Stimulated activated naive CD8-positive, alpha-beta T cell treated with anti-CD3 and anti-CD28 coated beads, Interleukin-15, amount 100 ng/mL, for 72 hours (primary cell): ENCODE results near the gene EEPD1.

ENCODE experiments used
- ATAC-seq: fragments of 150-1000 bp; cut with Tn5 transposase; 2 replicates; pipeline ENCODE4 v1.10.0; 2021; ENCODE audit warnings: mild to moderate bottlenecking, moderate library complexity
- DNase-seq, 2 donors: peaks; one replicate each; pipeline ENCODE4 v3.0.0; 2021 to 2022
- H3K27ac Mint-ChIP-seq, 2 donors: one replicate each; pipeline ENCODE4 v1.8.0; 2022; ENCODE audit warnings: mild to moderate bottlenecking in 2 of 2, mixed read lengths in 2 of 2, moderate library complexity in 2 of 2
- H3K27me3 Mint-ChIP-seq: one replicate; pipeline ENCODE4 v1.8.0; 2022; ENCODE audit warnings: mixed read lengths
- H3K4me1 Mint-ChIP-seq: one replicate; pipeline ENCODE4 v1.8.0; 2022; ENCODE audit warnings: mild to moderate bottlenecking, mixed read lengths
- H3K4me3 Mint-ChIP-seq, 2 donors: one replicate each; pipeline ENCODE4 v1.8.0; 2022; ENCODE audit warnings: mild to moderate bottlenecking in 2 of 2, mixed read lengths in 2 of 2, moderate library complexity in 1 of 2
- H3K9me3 Mint-ChIP-seq, 2 donors: one replicate each; pipeline ENCODE4 v1.8.0; 2022; ENCODE audit warnings: mixed read lengths in 2 of 2

Gene EEPD1

DNA sequence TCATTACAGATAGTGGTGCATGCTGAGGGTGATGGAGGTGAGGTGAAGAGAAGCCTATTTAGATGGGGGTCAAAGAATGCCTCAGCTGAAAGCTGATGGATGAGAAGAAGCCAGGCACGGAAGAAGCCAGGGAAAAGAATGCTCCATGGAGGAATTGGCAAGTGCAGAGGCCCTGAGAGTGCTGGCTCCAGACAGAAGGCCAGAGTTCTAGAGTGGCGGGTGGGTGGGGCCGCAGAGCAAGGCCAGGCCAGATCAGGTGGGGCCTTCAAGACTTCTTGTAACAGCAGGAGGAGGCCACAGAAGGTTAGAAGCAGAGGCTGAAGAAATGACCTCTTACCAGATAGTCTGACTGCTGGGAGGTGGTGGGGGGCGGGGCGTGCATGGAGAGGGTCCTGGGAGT, 7.3 kb downstream of the EEPD1 start:
- DNase-seq: no peak
- Mint-ChIP-seq H3K27ac (no peak overlapping the region), H3K4me1 (peaks cover 8% of the 10 kb centered on the region), H3K27me3 (no peaks in the 10 kb centered on the region), H3K4me3 (no peak overlapping the region), H3K9me3 (no peaks in the 10 kb centered on the region)
- ATAC-seq: no peak

DNA sequence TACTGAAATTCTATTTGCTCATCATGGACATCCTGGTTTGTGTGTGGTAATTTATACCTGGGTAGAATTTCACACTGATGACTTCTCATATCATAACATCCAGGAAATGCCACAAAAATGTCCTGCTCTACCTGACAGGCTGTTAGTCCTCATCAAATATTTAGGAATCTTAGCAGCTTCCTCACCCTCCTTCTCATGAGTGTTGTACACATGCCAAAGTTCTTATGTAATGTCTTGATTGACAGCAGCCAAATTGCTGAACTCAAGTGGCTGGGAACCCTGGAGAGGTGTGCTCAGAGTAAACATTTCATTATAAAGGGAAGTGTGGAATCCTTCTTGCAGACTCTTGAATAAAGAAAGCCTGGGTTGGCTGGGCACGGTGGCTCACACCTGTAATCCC, 8.9 kb downstream of the EEPD1 start:
- Mint-ChIP-seq H3K9me3 (no peaks in the 10 kb centered on the region), H3K27me3 (no peaks in the 10 kb centered on the region), H3K4me1 (no peaks in the 10 kb centered on the region), H3K4me3 (no peak overlapping the region), H3K27ac (no peak overlapping the region)
- DNase-seq (no peak), ATAC-seq (no peak)

DNA sequence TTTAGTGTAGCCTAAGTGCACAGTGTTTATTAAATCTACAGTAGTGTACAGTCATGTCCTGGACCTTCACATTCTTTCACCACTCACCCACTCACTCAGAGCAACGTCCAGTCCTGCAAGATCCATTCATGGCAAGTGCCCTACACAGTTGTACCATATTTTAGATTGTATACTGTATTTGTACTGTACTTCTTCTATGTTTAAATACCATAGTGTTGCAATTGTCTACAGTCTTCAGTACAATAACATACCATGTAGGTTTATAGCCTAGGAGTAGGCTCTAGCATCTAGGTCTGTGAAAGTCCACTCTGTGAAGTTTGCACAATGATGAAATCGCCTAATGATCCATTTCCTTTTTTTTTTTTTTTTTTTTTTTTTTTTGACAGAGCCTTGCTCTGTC, 12.0 kb downstream of the EEPD1 start:
- Mint-ChIP-seq H3K27ac (no peak overlapping the region), H3K4me1 (no peaks in the 10 kb centered on the region), H3K9me3 (no peaks in the 10 kb centered on the region), H3K4me3 (no peak overlapping the region), H3K27me3 (no peaks in the 10 kb centered on the region)
- no peak for ATAC-seq
- no peak for DNase-seq

DNA sequence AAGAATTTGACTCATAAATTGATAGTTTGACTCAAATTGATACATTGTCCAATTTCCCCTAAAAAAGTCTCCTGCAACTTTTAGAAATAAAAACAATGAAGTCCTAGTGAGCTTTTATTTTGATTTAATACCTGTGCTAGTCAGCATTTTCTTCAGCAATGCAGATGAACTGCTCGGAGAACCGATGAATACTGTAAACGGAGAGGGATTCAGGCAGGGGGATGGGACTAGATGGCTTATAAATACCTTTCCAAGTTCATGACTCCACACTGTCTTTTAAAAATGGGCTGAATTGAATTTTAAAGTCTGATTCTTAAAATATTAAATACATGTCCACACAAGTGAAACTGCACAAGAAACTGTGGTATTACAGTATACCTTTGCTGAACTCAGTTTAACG, 12.7 kb downstream of the EEPD1 start:
- no peaks in the 10 kb centered on the region for H3K4me1 Mint-ChIP-seq
- ATAC-seq (no peak), DNase-seq (no peak)
- H3K27me3 Mint-ChIP-seq: no peaks in the 10 kb centered on the region
- no peak overlapping the region for H3K27ac Mint-ChIP-seq
- H3K4me3 Mint-ChIP-seq: no peak overlapping the region
- no peaks in the 10 kb centered on the region for H3K9me3 Mint-ChIP-seq

DNA sequence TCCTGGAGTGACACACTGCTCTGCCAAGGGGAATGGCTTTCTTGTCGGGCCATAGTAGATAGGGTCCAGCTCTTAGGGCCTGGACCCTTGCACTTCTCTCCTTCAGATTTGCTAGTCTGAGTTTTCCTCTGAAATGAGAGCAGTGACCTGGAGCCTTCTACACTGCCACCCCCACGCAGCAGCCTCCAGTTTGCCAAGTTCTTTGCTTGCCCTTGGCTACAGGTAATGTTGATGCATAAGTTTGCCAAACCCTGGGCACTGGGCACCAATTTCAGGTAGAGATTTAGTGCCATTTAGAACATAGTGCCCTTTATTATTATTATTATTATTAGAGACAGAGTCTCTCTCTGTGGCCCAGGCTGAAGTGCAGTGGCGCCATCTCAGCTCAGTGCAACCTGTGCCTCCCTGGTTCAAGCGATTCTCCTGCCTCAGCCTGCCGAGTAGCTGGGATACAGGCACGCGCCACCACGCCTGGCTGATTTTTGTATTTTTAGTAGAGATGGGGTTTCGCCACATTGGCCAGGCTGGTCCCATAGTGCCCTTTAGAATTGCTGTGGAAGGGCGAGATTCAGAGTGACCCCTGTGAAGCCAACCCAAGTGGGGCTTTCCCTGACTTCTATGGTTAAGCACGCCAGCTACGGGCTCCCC, 14.5 kb downstream of the EEPD1 start:
- no peaks in the 10 kb centered on the region for H3K4me1 Mint-ChIP-seq
- ATAC-seq: no peak
- H3K27ac Mint-ChIP-seq: no peak overlapping the region
- no peak for DNase-seq
- no peaks in the 10 kb centered on the region for H3K27me3 Mint-ChIP-seq
- no peaks in the 10 kb centered on the region for H3K9me3 Mint-ChIP-seq
- H3K4me3 Mint-ChIP-seq: no peak overlapping the region

DNA sequence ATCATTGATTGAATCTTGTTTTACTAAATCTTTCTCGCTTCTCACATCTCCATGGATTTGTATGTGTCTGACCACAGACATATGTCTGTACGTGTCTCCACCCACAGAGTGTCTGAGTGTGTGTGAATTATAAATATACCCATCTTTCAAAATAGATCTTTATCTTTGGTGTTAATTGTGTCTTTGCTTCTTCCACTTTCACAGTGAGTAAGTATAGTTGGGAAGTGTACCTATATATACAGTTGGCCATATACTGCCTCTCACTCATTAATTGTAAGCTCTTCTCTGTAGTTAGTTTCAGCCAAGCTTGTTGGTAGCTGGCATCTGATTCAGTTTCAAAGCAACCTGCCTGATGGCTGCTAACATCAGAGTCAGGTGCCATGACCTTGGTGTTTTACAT, 18.4 kb downstream of the EEPD1 start:
- no peak overlapping the region for H3K4me3 Mint-ChIP-seq
- DNase-seq (no peak), ATAC-seq (peak; percentile 53)
- H3K4me1 Mint-ChIP-seq: no peaks in the 10 kb centered on the region
- no peak overlapping the region for H3K27ac Mint-ChIP-seq
- no peaks in the 10 kb centered on the region for H3K9me3 Mint-ChIP-seq
- no peaks in the 10 kb centered on the region for H3K27me3 Mint-ChIP-seq

DNA sequence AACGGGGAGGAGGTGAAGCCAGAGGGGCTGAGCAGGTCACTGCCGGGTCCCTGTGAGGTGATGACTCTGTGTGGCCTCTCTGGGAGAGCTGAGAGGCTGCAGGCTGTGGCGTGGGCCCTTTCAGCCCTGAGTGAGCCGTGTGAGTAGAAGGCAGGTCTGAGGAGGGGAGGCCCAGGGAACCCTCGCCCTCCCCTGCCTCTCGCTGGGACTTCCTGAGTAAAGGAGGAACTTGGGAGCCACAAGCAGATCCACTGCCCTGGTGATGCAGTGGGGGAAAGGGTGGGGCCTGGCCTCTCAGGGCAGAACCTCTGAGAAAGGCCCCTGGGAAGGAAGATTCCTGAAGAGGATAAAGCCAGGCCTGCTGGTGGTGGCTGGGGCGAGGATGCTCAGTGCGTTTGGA, 22.8 kb downstream of the EEPD1 start:
- Mint-ChIP-seq H3K9me3 (no peaks in the 10 kb centered on the region), H3K4me3 (no peak overlapping the region), H3K4me1 (no peaks in the 10 kb centered on the region), H3K27me3 (no peaks in the 10 kb centered on the region), H3K27ac (no peak overlapping the region)
- ATAC-seq (no peak), DNase-seq (no peak)

DNA sequence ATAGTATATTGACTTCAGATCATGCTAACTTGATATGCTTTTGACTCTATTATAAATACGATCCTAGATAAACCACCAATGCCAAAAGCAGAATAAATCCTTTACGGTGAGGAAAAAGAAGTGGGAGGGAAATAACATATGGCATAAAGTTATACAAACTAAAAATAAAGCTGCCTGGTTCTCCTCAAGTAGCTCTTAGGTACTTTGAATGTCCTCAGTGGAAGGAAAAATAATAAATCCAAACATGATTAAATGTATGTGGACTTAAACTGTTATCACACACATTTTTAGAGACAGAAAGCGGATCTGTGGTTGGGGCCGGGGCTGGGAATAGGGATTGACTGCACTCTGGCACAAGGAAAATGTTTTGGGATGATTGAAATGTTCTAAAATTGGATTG, 23.6 kb downstream of the EEPD1 start:
- Mint-ChIP-seq H3K4me1 (no peaks in the 10 kb centered on the region), H3K4me3 (no peak overlapping the region), H3K27ac (no peak overlapping the region), H3K9me3 (no peaks in the 10 kb centered on the region), H3K27me3 (no peaks in the 10 kb centered on the region)
- ATAC-seq (no peak), DNase-seq (no peak)

DNA sequence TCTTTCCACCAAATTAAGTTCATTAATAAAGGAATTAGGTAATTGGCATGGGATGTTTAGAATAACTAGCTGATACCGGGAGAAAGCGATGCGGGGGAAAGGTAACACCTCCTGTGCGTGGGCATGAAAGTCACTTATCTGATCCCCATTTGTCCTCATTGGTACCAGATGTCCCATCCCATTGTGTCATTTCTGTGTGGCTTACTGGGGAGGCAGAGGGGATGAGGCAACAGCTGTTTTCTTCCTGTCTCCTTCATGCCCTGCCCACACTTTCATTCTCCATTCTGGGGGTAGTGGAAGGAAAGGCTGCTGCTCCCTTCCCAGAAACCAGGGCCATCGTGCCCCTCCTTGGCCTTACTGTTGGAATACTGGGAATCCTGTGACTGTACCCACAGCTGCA, 27.1 kb downstream of the EEPD1 start:
- Mint-ChIP-seq H3K4me3 (no peak overlapping the region), H3K9me3 (no peaks in the 10 kb centered on the region), H3K27me3 (no peaks in the 10 kb centered on the region), H3K27ac (no peak overlapping the region), H3K4me1 (no peaks in the 10 kb centered on the region)
- ATAC-seq: no peak
- no peak for DNase-seq

DNA sequence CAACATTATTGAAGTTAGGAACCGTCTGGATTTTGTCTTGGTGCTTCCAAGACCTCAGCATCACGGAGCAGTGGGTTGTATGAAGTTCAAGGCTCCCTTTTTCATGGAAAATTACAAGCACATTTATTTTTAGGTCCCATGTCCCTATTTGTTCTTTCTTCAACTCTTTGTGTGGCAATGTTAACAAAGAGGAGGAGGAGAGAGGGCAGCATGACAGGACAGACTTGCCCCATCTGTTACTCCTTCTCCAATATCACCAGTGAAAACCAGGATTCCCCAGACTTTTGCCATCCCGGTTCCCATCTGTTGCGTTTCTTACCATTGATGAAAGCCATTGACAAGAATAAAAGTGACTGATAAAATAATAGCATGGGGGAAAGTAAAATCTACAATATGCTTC, 28.6 kb downstream of the EEPD1 start:
- no peak overlapping the region for H3K4me3 Mint-ChIP-seq
- no peaks in the 10 kb centered on the region for H3K4me1 Mint-ChIP-seq
- DNase-seq (no peak), ATAC-seq (no peak)
- no peaks in the 10 kb centered on the region for H3K27me3 Mint-ChIP-seq
- H3K9me3 Mint-ChIP-seq: no peaks in the 10 kb centered on the region
- no peak overlapping the region for H3K27ac Mint-ChIP-seq

DNA sequence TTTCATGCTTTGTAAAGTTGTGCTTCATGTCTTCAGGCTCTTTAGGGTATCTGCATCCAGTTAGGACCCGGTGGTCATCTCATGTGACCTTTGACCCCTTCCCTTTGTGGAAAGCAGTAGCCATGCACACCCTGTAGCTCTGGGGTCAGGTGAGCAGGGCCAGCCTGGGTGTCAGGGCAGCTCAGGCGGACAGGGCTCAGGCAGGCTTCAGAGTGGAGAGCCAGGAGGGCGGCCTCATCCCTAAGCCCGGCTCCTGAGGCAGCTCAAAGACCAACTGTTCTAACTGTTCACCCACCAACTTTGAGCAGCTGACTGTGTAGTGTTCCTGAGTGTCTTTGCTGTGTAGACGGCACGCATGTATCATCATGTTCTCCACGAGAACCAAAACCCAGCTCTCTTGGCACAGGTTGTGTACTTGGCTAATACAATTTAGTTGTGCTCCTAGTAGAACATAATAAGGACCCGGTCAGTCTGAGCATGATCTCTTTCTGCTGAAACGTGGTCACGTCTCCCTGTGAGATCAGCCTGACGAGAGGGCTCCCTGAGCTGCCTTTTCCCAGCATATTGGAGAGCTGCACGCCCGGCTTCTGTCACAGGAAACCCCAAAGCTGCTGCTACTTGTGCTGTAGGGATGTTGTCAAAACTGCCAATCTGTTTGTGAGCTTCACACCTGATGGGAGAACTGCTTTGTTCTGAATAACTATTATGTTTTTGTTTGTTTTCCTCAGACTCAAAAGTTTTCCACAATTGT, 30.0 kb downstream of the EEPD1 start:
- H3K4me3 Mint-ChIP-seq: no peak overlapping the region
- no peaks in the 10 kb centered on the region for H3K4me1 Mint-ChIP-seq
- no peaks in the 10 kb centered on the region for H3K9me3 Mint-ChIP-seq
- H3K27me3 Mint-ChIP-seq: no peaks in the 10 kb centered on the region
- DNase-seq: no peak
- no peak overlapping the region for H3K27ac Mint-ChIP-seq
- no peak for ATAC-seq

DNA sequence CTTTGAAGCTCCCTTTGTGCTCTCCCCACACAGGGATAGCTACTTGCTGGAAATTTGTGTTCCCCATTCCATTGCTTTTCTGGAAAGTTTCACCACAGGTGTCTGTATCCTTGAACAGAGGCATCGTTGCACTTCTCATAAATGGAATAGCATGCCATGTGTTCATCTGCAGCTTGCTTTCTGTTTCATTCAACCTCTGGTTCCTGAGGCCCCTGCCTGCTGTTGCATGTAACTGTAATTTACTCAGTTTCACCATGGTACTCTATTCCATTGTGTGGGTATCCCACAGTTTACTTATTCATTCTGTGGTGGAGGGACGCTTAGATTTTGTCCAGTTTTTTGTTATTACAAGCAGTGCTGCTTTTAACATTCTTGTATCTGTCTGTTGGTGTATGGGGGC, 32.0 kb downstream of the EEPD1 start:
- DNase-seq (no peak), ATAC-seq (no peak)
- Mint-ChIP-seq H3K27me3 (no peaks in the 10 kb centered on the region), H3K9me3 (no peaks in the 10 kb centered on the region), H3K4me3 (no peak overlapping the region), H3K27ac (no peak overlapping the region), H3K4me1 (no peaks in the 10 kb centered on the region)

DNA sequence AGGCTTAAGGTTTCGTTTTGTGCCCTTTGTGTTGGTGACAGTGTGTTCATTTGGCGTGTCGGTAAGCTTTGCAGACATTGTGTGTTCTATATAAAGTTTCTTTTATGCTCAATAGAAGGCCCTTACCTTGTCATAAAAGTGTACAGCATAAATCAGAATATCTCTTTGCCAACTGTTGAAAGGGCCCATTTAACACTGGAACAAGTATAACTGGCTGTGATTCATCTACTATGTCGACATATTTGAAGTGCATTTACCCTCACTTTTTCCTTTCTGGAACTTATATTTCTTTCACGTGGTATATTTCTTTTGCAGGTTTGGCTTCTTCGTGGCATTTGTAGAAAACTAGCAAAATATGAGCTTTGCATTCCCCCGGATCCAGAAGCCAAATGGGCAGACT, 32.7 kb downstream of the EEPD1 start:
- no peaks in the 10 kb centered on the region for H3K9me3 Mint-ChIP-seq
- ATAC-seq (no peak), DNase-seq (no peak)
- no peak overlapping the region for H3K4me3 Mint-ChIP-seq
- H3K4me1 Mint-ChIP-seq: no peaks in the 10 kb centered on the region
- H3K27ac Mint-ChIP-seq: no peak overlapping the region
- no peaks in the 10 kb centered on the region for H3K27me3 Mint-ChIP-seq

DNA sequence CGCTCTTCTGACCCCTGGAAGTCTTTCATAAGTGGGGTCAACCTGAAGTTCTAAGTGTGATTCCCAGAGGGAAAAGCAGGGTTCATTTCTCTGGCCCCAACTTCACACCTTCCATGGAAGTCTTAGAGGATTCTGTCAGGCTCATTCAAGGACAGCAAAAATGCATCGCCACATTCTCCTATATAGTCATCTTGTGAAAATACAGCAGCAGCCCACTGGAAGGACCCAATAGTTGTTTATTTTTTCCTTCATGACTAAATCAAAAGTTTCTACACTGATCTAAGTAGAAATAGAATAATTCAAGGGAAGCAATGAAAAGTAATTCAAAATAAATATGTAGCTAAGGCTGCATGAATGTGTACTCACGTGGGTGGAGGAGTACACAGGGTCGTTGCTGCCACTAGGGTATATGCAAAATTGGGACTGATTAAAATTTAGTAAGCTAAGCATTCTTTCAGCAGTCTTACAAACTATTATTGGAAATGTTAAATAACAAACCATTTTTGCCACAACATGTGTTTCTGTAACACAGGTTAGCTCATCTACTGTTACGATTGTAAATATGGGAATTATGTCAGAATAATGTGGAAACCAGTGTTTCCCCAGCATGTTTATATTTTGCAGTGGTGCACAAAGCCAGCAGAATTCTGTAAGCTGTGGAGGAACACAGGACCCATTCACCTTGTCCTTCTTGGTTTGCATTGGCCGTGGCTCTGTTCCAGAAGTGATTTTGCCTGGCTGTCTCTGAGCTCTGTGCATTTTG, 33.5 kb downstream of the EEPD1 start:
- Mint-ChIP-seq H3K9me3 (no peaks in the 10 kb centered on the region), H3K27ac (peak overlapping the region in 1 of 2 donors; percentile 5), H3K4me3 (no peak overlapping the region), H3K4me1 (no peaks in the 10 kb centered on the region), H3K27me3 (no peaks in the 10 kb centered on the region)
- DNase-seq (no peak), ATAC-seq (no peak)

DNA sequence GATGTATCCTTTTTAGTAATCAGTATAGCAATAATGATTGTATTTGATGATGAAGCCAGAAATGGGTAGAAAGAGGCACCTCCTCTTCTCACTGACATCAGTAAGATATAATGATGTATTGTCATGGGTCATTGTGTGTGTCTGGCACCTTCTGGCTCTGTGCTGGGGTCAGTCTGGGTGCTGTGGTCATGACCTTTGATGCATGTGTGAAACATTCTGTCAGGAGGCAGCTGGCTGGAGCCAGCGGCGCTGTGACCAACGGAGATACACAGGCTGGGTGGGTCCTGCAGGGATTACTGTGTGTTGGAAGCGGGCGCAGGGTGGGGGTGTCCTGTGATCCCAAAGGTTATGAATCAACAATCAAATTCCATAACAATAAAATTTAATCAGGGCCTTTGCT, 35.2 kb downstream of the EEPD1 start:
- Mint-ChIP-seq H3K9me3 (no peaks in the 10 kb centered on the region), H3K27ac (no peak overlapping the region), H3K4me3 (no peak overlapping the region), H3K27me3 (no peaks in the 10 kb centered on the region), H3K4me1 (no peaks in the 10 kb centered on the region)
- DNase-seq (no peak), ATAC-seq (no peak)

DNA sequence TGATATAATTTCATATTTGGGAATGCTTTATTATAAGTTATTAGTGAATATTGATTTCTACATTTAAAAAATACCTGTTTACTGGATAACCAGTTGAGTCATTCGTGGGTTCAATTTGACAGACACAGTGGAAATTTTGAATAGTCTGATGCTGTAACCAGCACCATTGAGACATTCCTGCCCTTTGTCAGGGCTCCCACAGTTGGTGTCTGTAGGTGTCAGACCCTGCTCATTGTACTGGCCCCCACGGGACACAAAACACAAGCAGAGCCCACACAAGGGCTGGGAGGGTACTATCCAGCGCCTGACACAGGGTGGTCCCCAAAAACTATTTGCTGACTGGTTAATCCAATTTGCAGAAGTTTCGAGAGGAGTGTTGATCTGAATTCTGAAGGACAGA, 35.9 kb downstream of the EEPD1 start:
- no peak overlapping the region for H3K4me3 Mint-ChIP-seq
- H3K4me1 Mint-ChIP-seq: no peaks in the 10 kb centered on the region
- H3K27me3 Mint-ChIP-seq: no peaks in the 10 kb centered on the region
- H3K9me3 Mint-ChIP-seq: no peaks in the 10 kb centered on the region
- ATAC-seq: no peak
- H3K27ac Mint-ChIP-seq: no peak overlapping the region
- no peak for DNase-seq
